Fibroblast of pulmonary artery (primary cell): ENCODE results near the gene MYO1D.
A peak's percentile ranks its signal among the peaks of the same experiment; 100 is the strongest.
"Not testable (repeated sequence)": the region's sequence is repeated elsewhere in the genome, so short reads cannot be mapped to it uniquely, and the experiment has no call there.

ENCODE experiments used
- DNase-seq: peaks from one replicate; pipeline ENCODE4 v3.0.0-alpha.2; 2010; ENCODE audit warnings: low read depth
- H3K4me3 ChIP-seq: replicated peaks from 2 replicates; pipeline ENCODE4 v1.5.1; 2011; ENCODE audit warnings: low read depth, mild to moderate bottlenecking, control low read depth, low read length, moderate library complexity
- TF ChIP-seq, protein P1 (sequence below): IDR thresholded peaks from 2 replicates; pipeline ENCODE4 v1.5.1; 2011; ENCODE audit warnings: mild to moderate bottlenecking, control low read depth, low read length, inconsistent platforms; ENCODE audit errors: missing control alignments

The MYO1D gene

GRCh38 chr17:32525122-32525521 is 351.8 kb downstream of the MYO1D start:
- TF ChIP-seq, protein P1, sequence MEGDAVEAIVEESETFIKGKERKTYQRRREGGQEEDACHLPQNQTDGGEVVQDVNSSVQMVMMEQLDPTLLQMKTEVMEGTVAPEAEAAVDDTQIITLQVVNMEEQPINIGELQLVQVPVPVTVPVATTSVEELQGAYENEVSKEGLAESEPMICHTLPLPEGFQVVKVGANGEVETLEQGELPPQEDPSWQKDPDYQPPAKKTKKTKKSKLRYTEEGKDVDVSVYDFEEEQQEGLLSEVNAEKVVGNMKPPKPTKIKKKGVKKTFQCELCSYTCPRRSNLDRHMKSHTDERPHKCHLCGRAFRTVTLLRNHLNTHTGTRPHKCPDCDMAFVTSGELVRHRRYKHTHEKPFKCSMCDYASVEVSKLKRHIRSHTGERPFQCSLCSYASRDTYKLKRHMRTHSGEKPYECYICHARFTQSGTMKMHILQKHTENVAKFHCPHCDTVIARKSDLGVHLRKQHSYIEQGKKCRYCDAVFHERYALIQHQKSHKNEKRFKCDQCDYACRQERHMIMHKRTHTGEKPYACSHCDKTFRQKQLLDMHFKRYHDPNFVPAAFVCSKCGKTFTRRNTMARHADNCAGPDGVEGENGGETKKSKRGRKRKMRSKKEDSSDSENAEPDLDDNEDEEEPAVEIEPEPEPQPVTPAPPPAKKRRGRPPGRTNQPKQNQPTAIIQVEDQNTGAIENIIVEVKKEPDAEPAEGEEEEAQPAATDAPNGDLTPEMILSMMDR: no peak
- DNase-seq: peak; percentile 25
- no peak overlapping the region for H3K4me3 ChIP-seq

DNA sequence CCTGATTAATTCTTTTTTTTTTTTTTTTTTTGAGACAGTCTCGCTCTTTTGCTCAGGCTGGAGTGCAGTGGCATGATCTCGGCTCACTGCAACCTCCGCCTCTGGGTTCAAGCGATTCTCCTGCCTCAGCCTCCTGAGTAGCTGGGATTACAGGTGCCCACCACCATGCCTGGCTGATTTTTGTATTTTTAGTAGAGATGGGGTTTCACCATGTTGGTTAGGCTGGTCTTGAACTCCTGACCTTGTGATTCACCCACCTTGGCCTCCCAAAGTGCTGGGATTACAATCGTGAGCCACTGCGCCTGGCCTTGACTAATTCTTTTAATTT is 352.4 kb downstream of the MYO1D start:
- H3K4me3 ChIP-seq, DNase-seq: not testable (repeated sequence)

DNA sequence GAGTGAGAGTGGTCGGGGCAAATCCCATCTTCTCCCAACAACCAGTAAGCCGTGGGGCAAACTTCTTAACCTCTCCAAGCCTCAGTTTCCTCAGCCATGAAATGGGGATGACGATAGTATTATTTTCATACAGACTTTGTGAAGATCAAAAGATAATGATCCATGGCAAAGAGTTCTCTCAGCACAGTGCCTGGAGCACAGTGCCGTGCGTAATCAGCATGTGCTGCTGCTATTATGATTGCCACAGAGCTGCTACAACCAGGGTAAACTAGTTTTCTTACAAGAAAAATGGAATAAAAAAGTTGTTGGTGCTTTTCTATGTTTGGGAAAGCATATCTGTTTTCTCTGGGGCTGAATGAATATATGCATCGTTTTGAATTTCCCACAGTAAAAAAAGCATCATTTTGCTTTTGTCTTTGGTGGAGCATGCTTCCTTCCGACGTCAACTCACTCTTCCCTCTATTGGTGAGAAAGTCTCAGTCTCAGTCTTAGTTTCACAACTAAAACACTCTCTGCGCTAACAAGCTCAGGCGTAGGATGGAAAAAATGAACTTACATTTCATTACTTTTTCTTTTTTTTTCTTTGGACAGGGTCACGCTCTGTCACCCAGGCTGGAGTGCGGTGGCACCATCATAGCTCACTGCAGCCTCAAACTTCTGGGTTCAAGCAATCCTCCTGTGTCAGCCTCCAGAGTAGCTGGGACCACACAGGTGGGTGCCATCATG is 352.9 kb downstream of the MYO1D start:
- DNase-seq: no peak
- no peak overlapping the region for H3K4me3 ChIP-seq
- TF ChIP-seq, protein P1: no peak

DNA sequence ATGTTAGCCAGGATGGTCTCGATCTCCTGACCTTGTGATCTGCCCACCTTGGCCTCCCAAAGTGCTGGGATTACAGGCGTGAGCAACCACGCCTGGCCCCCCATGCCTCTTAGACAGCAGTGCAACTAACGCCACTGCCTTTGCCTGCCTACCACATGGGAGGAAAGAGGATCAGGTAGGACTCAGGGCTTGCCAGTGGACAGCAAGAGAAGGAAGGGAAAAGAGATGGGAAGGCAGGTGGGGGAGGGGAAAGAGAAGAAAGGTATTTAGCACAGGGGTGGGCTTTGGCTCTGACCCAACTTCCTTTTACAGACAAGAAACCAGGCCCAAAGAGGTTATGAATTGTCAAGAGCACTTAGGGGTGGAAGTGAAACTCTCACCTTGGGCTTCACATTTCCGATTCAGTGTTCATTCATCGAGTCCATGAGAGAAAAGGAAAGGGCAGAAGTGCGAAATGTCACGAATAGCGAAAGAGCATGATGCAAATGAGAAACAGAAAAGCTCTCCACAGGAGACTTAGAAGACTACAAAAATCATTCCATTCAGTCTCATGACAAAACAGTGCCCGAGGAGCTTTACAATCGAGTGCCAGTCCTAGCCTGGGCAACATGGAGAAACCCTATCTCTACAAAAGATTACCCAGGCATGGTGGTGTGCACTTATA is 353.8 kb downstream of the MYO1D start:
- TF ChIP-seq, protein P1: no peak
- DNase-seq: no peak
- no peak overlapping the region for H3K4me3 ChIP-seq

- H3K4me3 ChIP-seq: no peak overlapping the region
- TF ChIP-seq, protein P1: no peak
- no peak for DNase-seq
Observed at GRCh38 chr17:32520737-32521404, 356.1 kb downstream of the MYO1D start.

DNA sequence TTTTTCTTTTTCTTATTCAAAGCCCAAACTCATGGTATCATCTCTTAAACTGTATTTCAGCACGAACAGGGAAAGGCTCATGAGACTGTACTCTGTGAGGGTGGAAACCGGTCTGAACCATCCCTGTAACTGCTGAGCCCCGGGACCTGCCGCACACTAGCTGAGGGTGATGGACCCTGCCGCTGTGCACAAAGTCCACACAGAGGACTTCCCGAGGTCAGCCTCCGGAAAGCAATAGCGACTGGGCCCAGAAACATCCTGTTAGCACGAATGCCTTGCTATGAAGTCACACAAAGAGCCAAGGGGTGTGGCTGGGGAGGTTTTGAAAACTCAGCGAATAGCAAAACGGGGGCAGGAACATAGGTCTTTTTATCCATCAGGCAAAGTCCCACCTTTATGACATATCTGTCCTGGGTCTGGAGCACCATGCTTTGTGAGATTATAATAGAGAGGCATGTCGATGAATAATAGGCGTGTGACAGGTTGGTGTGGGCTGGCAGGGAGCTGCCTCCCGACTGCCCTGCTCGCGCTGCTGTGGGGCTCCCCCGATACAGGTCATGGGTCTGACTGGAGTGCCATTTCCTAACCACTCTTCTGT is 356.7 kb downstream of the MYO1D start:
- no peak overlapping the region for H3K4me3 ChIP-seq
- TF ChIP-seq, protein P1: no peak
- DNase-seq: no peak
